SK-N-SH treated with all-trans-retinoic acid at 6 μM for 48 hours (cell line): ENCODE data around the gene KPNA1.

Experiments used
- ARNTL ChIP-seq: fragments of 450-650 bp; formaldehyde crosslinking; IDR thresholded peaks from 2 replicates; pipeline ENCODE4 v1.5.0; 2020; ENCODE audit warnings: low read depth, mild to moderate bottlenecking, moderate library complexity, borderline replicate concordance
- OSR1 ChIP-seq: fragments of 250-450 bp; sonication (Bioruptor Pico); IDR thresholded peaks from 2 replicates; pipeline ENCODE4 v1.8.0; 2022; ENCODE audit warnings: moderate library complexity, mild to moderate bottlenecking, inconsistent platforms
- TSHZ2 ChIP-seq: fragments of 250-450 bp; sonication (Bioruptor Pico); IDR thresholded peaks from 2 replicates; pipeline ENCODE4 v1.5.0; 2020; ENCODE audit warnings: mild to moderate bottlenecking, moderate library complexity
- ZC3H10 ChIP-seq: fragments of 250-450 bp; sonication (Bioruptor Pico); IDR thresholded peaks from 2 replicates; pipeline ENCODE4 v1.5.1; 2021; ENCODE audit warnings: mild to moderate bottlenecking, moderate library complexity
- ZFP3 ChIP-seq: fragments of 250-450 bp; sonication (Bioruptor Pico); IDR thresholded peaks from 2 replicates; pipeline ENCODE4 v1.5.0; 2020; ENCODE audit warnings: mild to moderate bottlenecking, moderate library complexity
- TF ChIP-seq, protein P1 (sequence below): fragments of 250-450 bp; sonication (Bioruptor Pico); IDR thresholded peaks from 2 replicates; pipeline ENCODE4 v1.8.0; 2020; ENCODE audit warnings: mild to moderate bottlenecking, moderate library complexity, borderline replicate concordance

GRCh38 chr3:122506450-122506849 is 8.3 kb downstream of the KPNA1 start:
- TF ChIP-seq TSHZ2 (CRISPR knock-in tag) (no peak), ARNTL (CRISPR knock-in tag) (no peak), ZFP3 (CRISPR knock-in tag) (no peak), OSR1 (CRISPR knock-in tag) (no peak), ZC3H10 (CRISPR knock-in tag) (no peak)
- TF ChIP-seq, protein P1, sequence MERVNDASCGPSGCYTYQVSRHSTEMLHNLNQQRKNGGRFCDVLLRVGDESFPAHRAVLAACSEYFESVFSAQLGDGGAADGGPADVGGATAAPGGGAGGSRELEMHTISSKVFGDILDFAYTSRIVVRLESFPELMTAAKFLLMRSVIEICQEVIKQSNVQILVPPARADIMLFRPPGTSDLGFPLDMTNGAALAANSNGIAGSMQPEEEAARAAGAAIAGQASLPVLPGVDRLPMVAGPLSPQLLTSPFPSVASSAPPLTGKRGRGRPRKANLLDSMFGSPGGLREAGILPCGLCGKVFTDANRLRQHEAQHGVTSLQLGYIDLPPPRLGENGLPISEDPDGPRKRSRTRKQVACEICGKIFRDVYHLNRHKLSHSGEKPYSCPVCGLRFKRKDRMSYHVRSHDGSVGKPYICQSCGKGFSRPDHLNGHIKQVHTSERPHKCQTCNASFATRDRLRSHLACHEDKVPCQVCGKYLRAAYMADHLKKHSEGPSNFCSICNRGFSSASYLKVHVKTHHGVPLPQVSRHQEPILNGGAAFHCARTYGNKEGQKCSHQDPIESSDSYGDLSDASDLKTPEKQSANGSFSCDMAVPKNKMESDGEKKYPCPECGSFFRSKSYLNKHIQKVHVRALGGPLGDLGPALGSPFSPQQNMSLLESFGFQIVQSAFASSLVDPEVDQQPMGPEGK: no peak
